Brain pericyte (primary cell): ENCODE results near the gene ZNF460.

Source experiments
- DNase-seq: peaks from one replicate; pipeline ENCODE4 v3.0.0-alpha.2; 2012; ENCODE audit warnings: low read depth, low spot score

Gene ZNF460

DNA sequence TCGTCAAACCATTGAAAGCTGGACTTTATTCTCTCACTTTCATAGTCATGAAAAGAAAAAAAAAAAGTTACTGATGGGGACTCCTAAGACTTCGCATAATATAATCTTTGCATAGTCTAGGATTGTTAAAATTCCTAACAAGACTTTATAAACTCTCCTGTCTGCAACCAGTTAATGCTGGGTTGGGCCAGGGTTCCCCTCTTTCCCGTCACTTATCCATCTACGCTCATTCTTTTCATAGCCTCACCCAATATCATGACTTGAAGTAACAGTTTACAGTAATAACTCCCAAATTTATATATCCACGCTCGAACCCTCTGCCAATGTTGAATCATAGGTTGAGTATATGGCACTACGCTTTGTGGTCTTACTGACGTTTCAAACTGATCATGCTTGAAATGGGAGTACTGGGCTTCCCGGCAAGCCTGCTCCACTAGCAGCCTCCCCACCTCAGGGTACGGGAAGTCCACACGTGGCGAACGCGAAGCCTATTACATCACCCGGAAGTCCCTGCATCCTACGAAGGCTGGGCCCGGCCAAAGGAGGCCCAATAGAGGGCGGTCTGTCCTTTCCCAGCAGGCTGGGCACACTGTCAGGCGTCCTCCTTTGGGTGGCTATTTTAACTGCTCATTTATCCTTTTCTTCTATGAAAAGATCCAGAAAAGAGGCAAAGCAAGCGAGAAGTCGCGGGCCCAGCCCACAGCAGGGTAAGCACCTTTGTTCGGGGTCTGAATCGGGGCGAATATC, 694 bp upstream of the ZNF460 start:
- peak; percentile 79 for DNase-seq

DNA sequence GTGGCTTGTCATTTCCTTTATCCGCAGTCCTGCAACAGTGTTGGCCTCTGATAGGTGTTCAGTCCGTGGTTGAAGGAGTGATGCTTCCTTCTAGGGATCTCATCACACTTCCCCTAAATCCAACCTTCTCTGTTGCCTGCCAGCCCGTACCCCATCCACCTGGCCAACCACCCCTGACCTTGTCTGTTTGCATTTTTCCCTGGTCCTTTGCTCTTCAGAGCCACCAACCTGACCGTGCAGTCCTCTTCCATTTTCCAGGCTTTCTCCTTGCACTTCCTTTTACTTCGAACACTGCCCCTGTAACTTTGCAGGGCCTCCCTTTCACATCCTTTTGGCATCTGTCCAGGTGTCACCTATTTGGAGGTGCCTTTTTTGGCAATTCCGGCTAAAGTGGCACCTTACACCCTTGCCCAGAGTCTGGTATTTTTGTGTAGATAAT, 696 bp downstream of the ZNF460 start:
- no peak for DNase-seq

DNA sequence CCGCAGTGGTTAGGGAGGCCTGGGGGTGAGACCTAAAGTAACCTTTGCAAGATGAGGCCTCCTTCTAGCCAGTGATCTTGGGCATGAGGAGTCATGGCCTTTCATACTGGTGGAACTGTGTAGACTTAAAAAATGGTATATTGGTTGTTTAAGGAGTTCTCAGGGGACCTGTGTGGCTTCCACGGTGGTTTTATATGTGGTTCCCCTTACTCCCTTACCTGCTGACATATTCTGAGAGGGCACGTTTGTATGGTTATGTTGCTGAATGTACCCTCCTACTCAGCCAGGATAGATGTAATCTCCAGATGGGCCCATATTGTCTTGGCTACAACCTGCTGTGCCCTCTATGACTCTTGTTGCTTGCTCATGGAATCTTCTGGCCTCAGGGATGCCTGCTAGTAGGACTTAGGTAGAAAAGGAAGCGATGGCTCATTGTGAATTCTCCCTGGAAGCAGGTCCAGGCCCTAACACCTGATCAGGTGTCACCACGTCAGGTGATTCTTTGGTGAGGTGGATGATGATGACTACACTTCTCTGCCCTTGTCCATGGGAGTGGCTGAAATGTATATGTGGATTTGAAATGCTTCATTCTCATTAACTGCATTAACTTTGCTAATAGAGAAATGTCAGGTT, 1.8 kb downstream of the ZNF460 start:
- DNase-seq: no peak

DNA sequence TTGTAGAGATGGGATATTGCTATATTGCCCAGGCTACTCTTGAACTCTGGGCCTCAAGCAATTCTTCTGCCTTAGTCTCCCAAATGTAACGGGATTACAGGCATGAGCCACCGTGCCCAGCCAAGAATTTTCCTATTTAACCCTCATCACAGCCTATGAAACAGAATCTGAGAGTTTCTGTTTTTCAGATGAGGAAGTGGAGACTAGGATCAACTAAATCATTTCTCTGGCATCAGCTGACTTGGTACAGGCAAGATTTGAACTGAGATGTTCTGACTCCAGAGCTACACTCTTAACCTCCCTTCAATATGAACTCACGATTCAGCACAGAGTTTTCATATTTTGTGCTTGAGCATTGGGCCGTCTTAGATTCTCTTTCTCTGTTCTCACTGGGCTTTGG, 8.1 kb downstream of the ZNF460 start:
- DNase-seq: no peak

DNA sequence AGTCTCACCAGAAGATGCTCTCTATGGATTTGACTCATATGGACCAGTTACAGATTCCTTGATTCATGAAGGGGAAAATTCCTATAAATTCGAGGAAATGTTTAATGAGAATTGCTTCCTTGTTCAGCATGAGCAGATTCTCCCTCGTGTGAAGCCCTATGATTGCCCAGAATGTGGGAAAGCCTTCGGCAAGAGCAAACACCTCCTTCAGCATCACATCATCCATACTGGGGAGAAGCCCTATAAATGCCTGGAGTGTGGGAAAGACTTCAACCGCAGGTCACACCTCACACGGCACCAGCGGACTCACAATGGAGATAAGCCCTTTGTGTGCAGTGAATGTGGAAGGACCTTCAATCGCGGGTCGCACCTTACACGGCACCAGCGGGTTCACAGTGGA, 10.7 kb downstream of the ZNF460 start:
- DNase-seq: no peak

DNA sequence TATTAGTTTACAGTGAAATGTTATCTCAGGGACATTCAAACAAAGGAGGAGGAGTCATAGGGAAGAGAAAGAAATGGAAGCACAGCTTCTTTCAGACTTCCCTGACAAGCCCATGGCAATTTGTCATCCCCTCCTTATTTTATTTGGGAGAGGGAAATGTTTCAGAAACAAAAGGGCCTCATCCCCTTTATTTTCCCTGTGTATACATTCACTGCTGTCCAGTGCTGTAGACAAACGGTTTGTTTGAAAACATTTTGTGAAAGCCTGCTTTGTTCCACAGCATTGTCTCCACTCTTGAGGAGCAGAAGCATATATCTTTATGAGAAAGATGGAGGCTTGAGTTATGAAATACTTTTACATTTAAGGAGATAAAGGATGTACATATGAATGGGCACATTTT, 12.3 kb downstream of the ZNF460 start:
- no peak for DNase-seq

DNA sequence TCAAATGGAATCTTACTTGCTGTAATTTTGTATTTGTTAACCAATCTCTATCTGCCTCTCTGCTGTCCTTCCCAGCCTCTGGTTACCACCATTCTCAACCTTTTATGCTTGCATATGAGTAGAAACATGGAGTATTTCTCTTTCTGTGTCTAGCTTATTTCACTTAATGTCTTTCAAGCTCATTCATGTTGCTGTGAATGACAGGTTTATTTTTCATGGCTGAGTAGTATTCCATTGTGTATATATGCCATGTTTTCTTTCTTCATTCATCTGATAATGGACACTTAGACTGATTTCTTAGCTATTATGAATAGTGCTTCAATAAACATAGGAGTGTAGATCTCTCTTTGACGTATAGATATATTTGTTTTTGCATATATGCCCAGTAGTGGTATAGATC, 13.4 kb downstream of the ZNF460 start:
- no peak for DNase-seq

DNA sequence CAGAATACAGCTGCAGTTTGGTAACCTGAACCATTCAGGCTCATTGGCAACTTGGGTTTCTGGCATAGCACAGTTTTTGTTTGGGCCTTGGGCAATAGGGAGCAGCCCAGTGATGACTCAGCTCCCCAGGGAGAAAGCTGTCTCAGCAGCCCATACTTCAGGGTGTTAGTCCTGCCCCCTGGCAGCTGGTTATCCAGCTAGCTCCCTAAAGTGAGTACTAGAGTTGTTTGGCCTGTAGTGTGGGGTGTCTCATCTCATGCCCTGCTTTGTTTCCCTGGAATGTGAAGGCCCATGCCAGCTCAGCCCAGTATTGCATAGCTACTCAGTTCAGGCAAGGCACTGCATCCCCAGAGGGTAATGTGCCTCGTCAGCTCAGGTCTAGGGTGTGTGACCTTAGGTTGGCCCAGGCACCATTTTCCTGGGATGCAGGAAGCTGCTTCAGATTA, 21.8 kb downstream of the ZNF460 start:
- DNase-seq: peak; percentile 88

DNA sequence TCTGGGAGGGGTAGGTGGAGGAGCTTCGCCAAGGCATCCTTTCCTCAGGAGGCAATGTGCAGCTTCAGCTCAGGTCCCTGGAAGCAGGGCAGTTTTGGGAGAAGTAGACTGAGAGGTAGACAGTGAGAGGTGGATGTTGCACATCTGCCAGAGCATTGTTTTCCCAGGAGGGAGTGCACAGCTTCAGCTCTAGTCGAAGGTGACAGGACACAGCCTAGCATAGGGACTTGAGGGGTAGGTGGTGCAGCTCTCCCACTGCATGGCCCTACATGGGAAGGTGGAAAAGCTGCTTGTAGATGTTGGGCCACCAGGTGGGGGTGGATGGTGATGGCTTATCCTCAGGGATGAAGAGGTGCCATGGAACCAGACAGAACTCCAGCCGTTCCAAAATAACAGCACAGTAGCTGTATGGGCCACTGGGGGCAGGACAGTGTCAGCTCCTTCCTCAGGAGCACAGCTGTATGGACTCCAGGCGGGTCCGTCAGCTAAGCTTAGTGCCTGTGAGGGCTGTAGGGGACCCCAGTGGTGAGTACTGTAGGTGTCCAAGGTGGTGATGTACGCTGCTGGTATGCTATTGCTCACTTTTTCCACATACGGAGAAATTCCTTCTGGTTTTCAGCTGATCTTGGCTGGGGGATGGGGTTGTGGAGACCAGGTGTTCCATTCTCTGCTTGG, 22.6 kb downstream of the ZNF460 start:
- DNase-seq: no peak

DNA sequence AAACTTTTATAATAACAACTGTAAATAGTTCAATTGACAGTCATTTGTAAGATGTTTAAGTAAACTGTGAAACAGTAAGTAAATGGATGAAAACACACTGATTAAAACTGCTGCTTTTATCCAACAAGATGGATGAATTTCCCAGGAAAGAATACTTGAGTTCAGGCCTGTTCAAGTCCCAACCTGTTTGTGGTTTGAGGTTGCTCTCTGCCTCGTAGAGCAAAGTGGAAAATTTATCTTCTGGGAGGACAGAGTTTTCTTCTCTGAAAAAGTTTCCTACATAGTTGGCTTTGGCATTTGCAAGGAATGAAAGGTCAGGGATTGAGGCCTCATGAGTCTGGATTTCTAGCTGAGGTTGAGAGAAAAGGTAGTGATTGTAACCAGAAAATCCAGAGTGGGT, 24.8 kb downstream of the ZNF460 start:
- DNase-seq: no peak

DNA sequence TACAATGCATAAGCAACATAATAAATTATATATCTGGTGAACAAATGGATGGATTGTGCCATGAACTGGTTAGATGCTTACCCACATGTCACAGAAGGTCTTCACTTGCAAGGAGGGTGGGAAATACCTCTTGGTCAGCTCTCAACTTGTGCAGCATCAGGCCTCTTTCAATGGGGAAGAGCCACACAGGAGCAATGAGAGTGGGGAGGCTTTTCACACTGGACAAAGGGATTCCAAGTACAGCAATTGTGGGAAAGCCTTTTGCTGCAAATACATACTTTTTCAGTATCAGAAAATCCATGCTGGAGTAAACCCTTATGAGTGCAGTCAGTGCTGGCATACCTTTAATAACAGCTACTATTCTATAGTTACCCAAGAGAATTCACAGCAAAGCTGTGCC, 28.2 kb downstream of the ZNF460 start:
- no peak for DNase-seq

DNA sequence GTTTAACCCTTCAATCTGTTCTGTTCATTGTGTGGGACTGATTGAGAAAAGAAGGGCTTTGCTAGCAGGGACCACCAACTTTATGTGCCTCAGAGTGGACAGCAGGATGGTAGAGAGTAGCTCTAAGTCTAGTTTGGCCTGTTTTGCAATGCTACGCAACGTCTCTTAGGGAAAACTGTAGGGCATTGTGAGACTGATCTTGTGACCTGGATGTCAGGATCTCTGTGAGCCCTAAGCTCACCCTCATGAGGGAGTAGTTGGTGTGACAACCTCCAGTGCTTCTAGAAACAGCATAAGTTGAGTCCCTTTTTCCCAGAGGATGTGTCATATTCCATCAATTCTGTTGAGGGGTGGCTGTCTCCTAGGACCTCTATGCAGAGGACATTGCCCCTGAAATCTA, 30.5 kb downstream of the ZNF460 start:
- no peak for DNase-seq

DNA sequence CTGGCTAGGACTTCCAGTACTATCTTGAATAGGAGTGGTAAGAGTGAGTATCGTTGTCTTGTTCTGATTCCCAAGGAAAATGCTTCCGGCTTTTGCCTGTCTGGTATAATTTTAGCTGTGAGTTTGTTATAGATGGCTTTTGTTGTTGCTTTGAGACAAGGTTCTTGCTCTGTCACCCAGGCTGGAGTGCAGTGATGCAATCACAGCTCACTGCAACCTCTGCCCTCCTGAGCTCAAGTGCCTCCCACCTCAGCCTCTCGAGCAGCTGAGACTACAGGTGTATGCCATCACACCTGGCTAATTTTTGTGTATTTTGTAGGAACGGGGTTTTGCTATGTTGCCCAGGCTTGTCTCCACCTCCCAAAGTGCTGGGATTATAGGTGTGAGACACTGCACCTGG, 33.9 kb downstream of the ZNF460 start:
- DNase-seq: no peak

DNA sequence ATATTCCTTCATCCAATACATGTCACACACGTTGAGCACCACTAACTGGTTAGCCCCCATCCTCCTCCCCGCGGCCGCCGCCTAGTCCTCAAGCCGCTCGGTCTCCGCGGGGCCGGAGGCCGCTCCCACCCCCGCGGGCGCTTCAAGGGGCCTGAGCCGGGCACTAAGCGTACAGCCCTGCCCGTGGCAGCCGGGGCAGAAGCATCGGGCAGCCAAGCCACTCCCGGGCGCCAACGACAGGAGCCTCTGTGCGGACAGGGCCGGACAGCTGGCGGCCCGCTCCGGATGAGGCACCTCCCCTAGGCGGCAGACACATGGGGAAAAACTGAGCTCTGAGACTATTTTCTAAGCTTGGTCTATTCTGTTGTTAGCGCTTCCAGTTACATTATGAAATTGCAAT, 37.2 kb downstream of the ZNF460 start:
- no peak for DNase-seq

DNA sequence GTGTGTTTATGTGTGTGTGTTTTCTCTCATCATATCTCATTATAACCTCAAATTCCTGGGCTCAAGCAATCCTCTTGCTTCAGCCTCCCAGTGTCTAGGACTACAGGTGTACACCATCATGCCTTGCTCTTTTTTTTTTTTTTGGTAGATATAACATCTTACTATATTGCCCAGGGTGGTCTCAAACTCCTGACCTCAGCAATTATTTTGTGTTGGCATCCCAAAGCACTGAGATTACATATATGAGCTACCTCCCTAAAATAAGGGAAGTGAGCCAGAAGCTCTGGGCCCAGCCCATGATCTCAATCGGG, 39.5 kb downstream of the ZNF460 start:
- no peak for DNase-seq

DNA sequence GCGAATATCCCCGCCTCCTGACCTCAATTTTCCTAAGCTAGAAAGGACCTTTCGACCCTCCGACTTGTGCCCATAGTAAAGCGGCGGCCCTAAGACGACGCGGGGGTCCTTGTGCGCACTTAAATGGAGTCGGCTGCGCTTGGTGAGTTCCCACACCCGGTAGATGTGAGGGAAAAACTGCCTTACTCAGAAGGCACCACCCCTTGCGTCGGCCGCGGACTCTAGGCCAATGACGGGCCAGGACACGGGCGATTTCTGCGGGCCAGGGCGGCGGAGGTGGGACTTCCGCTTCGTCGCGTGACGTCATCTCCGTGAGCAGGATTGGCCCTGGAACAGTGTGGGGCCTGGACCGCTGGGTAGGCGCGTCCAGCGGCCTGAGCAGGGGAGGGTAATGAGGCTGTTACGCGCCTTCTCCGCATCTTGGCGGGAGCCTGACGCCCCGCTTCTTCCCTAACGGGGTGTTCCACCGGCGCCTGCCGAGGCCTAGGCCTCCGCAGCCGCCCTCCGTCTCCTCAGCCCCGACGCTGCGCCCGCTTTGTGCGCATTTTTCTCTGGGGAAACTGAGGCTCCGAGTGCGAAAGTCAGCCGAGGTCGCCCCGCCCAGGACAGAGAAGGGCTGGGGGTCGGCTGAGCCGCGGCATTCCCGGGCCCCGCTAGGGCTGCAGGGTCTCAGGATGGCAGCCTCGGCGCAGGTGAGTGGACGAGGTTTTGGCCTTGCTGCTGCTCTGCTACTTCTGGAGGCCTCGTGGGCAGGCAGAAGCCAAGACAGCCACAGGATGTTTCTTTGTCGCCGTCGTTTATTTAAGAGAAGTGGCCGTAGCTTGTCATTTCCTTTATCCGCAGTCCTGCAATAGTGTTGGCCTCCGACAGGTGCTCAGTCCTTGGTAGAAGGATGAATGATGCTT, 40.1 kb downstream of the ZNF460 start, which contains the start of gene ZNF543:
Gene ZNF543, plus strand, starts transcription at position 293 of the 905 bp plus-strand sequence. Its CDS starts 382 bp downstream, at position 675.
- peak; percentile 91 for DNase-seq

DNA sequence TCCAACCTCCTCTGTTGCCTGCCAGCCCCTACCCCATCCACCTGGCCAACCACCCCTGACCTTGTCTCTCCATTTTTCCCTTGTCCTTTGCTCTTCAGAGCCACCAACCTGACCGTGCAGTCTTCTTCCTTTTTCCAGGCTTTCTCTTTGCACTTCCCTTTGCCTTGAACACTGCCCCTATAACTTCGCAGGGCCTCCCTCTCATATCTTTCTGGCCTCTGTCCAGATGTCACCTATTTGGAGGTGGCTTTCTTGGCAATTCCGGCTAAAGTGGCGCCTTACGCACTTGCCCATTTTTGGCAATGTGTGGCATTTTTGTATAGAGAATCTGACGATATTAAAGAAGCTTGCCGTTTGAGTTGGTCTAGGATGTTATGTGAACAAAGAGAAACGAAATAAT, 40.8 kb downstream of the ZNF460 start:
- DNase-seq: no peak

DNA sequence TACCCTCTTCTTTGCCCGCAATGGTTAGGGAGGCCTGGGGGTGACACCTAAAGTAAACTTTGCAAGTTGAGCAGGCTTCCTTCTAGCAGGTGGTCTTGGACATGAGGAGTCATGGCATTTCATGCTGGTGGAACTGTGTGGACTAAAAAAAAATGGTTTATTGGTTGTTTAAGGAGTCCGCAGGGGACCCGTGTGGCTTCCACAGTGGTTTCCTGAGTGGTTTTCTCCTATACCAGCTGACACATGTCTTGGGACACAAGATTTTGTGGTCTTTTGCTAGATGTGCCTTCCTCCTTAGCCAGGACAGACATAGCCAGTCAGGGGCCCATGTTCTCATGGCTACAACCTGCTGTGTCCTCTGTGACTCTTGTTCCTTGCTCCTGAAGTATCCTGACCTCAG, 41.5 kb downstream of the ZNF460 start:
- no peak for DNase-seq

DNA sequence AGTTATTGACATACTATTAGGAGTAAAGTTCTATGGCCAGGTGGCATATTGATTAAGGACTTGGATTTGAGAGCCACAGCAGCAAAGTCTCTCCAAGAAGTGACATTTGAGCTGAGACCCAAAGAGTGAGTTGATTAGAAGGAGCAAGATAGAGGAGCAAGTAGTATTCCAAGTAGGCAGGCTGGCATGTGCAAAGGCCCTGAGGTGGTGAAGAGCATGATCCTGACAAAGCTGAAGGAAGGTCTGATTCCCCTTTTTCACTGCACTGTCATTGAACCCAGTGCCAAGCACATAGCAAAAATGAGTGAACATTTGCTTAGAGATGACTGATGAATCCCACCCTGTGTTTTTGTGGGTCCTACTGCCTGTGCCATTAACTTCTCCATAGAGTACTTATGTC, 44.7 kb downstream of the ZNF460 start:
- DNase-seq: no peak

DNA sequence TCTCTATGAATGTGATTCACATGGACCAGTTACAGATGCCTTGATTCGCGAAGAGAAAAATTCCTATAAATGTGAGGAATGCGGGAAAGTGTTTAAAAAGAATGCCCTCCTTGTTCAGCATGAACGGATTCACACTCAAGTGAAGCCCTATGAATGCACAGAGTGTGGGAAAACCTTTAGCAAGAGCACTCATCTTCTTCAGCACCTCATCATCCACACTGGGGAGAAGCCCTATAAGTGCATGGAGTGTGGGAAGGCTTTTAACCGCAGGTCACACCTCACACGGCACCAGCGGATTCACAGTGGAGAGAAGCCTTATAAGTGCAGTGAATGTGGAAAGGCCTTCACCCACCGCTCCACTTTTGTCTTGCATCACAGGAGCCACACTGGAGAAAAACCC, 47.7 kb downstream of the ZNF460 start:
- no peak for DNase-seq

DNA sequence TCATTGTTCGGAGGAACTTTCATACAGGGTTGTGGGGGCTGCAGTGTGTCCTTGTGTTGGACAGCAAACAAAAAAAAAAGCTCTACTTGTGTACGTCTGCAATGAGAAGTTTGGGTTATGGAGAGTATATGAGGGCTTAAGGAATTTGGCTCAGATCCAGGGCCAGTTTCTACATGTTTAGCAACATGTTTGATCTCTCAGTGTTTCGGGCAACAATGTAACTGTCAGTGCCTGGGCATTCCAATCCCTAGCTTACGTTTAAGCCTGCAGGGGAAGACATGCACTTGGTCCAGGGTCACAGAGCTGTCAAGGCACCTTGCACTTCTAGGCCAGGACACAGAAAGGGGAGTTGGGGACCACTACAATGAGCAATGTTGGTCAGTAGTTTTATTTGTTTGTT, 53.9 kb downstream of the ZNF460 start:
- DNase-seq: no peak

DNA sequence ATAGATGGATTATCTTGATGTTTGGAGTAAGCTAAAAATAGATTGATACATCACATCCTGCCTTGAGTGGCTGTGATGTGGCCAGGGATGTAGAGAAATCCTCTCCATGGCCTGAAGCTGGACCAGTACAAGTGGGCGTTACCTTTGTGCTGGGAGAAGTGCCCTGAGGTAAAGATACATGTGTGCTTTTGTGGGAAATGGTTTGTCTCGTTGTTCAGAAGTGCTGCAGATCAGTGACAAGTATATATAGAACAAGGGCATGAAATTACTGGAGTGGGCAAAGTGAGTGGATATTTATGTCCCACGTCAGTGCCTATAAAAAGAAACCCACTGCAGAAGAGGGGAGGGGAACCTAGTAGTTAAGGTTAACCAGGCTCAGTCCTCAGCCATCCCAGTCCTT, 58.6 kb downstream of the ZNF460 start:
- DNase-seq: no peak
